Nephron progenitor cell (in vitro differentiated cells): Measurements from ENCODE around the gene SLC45A3.
"Not testable (repeated sequence)": the region's sequence is repeated elsewhere in the genome, so short reads cannot be mapped to it uniquely, and the experiment has no call there.

ENCODE experiments used
- DNase-seq: peaks from one replicate; pipeline ENCODE4 v3.0.0; 2021
- H3K27ac Mint-ChIP-seq: 2 replicates; pipeline ENCODE4 v1.8.0; 2021; ENCODE audit warnings: mild to moderate bottlenecking, moderate library complexity, mixed read lengths
- H3K27me3 Mint-ChIP-seq: 2 replicates; pipeline ENCODE4 v1.8.0; 2021; ENCODE audit warnings: mild to moderate bottlenecking, low read depth, mixed read lengths; ENCODE audit not compliant: poor library complexity
- H3K36me3 Mint-ChIP-seq: 2 replicates; pipeline ENCODE4 v1.8.0; 2021; ENCODE audit warnings: low read depth, mixed read lengths
- H3K4me1 Mint-ChIP-seq: 2 replicates; pipeline ENCODE4 v1.8.0; 2021; ENCODE audit warnings: mixed read lengths
- H3K4me3 Mint-ChIP-seq: 2 replicates; pipeline ENCODE4 v1.8.0; 2021; ENCODE audit warnings: mild to moderate bottlenecking, moderate library complexity, mixed read lengths
- H3K9me3 Mint-ChIP-seq: 2 replicates; pipeline ENCODE4 v1.8.0; 2021; ENCODE audit warnings: mild to moderate bottlenecking, moderate library complexity, mixed read lengths
- TF ChIP-seq, protein P1 (sequence below): fragments of 200-600 bp; sonication (generic); IDR thresholded peaks from 2 replicates; pipeline ENCODE4 v1.5.0; 2021; ENCODE audit warnings: antibody characterized with exemption

SLC45A3 gene

DNA sequence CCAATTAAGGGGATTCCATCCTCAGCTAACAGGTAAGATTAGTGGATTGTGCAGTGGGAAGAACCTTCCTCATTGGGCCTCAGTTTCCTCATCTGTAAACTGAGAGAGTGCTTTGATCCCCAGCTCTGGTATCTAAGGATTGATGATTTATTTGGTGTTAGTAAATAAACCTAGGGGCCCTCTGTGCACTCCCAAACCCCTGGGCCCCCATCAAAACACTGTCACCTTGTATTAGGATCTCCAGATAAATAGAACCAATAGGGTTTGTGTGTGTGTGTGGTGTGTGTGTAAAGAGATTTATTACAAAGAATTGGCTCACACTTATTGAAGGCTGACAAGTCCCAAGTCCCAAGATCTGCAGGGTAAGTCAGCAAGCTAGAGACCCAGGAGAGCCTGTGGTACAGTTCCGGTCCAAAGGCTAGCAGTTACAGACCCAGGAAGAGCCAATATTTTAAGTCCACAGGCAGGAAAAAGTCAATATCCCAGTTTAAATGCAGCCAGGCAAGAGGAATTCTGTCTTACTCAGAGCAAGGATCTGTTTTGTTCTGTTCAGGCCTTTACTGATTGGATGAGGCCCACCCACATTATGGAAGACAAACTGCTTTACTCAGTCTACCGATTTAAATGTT lies 37.5 kb downstream of the SLC45A3 start:
- no peak overlapping the region for H3K4me3 Mint-ChIP-seq
- TF ChIP-seq, protein P1, sequence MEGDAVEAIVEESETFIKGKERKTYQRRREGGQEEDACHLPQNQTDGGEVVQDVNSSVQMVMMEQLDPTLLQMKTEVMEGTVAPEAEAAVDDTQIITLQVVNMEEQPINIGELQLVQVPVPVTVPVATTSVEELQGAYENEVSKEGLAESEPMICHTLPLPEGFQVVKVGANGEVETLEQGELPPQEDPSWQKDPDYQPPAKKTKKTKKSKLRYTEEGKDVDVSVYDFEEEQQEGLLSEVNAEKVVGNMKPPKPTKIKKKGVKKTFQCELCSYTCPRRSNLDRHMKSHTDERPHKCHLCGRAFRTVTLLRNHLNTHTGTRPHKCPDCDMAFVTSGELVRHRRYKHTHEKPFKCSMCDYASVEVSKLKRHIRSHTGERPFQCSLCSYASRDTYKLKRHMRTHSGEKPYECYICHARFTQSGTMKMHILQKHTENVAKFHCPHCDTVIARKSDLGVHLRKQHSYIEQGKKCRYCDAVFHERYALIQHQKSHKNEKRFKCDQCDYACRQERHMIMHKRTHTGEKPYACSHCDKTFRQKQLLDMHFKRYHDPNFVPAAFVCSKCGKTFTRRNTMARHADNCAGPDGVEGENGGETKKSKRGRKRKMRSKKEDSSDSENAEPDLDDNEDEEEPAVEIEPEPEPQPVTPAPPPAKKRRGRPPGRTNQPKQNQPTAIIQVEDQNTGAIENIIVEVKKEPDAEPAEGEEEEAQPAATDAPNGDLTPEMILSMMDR = no peak
- peaks cover 45% of the 10 kb centered on the region for H3K4me1 Mint-ChIP-seq
- DNase-seq = no peak
- H3K27me3 Mint-ChIP-seq = peaks cover 16% of the 10 kb centered on the region
- H3K36me3 Mint-ChIP-seq = peaks cover 13% of the 10 kb centered on the region
- H3K27ac Mint-ChIP-seq = peak overlapping the region; percentile 64
- peaks cover 15% of the 10 kb centered on the region for H3K9me3 Mint-ChIP-seq

DNA sequence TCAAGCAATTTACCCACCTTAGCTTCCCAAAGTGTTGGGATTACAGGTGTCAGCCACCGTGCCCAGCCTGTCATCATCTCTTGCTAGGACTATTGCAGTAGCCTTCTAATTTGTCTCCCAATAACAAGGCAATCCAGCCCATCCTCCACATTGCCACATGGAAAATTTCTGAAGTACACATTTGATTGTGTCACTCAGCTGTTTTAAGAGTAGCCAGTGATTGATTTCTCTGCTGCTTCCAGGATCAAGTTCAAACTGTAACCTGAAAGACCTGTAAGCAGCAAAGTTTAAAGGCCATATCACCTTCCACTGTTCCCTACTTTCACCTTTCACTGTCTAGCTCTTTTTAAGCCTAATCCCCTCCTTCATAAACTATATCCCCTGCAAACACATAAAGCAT lies 40.7 kb downstream of the SLC45A3 start:
- H3K36me3 Mint-ChIP-seq = no peaks in the 10 kb centered on the region
- DNase-seq = no peak

DNA sequence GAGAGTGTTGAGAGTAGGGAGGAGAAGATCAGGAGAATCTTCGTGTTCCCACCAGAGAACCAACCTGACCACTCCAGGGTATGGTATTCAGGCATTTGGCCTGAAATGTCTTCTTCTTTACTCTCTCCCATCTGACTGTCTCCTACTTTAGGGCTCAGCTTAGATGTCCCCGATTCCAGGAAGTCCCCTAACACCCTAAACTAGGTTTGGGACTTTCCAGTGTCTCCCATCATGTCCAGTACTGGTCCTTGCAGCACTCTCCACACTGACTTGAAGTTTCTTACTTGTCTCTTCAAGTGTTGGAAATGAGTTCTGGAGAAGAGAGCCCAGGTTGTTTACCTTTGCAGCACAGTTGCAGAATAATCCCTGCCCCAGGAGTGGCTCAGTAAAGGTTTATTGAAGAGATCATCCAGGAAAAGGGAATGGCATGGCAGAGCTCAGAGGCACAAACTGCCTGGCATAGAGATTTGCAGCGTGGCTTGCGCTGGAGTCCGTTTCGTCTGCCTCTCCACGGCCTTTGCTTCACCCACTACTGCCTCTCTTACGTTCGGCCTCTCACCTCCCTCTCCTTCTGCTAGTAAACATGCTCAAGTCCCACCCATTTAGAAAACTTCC lies 42.3 kb downstream of the SLC45A3 start:
- Mint-ChIP-seq H3K4me1 (peaks cover 50% of the 10 kb centered on the region), H3K27ac (no peak overlapping the region), H3K4me3 (no peak overlapping the region), H3K9me3 (no peaks in the 10 kb centered on the region), H3K36me3 (no peaks in the 10 kb centered on the region), H3K27me3 (peaks cover 20% of the 10 kb centered on the region)
- TF ChIP-seq, protein P1 = no peak
- DNase-seq = no peak

More for the DNA sequence above, 40.7 kb downstream of the SLC45A3 start:
- Mint-ChIP-seq H3K9me3 (no peaks in the 10 kb centered on the region), H3K27ac (peak overlapping the region; percentile 64), H3K4me1 (peaks cover 44% of the 10 kb centered on the region), H3K4me3 (no peak overlapping the region), H3K27me3 (peaks cover 20% of the 10 kb centered on the region)
- TF ChIP-seq, protein P1 = no peak

DNA sequence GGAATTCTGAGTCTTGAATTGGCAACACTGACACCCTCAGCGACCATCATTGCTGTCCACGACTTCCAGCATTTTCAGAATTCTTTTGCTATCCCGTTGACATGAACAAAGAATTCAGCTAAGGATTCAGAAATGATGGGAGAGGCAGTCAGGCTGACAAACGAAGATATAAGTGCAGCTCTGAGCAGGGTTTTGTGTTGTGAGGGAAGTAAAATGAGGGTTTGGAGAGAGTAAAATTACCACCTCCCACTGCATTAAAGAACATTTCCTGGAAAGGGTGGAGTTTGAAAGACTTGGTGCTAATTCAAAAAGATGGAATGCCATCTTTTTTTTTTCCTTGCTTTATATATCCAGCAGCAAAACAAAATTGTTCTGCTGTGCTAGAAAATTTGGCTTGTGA lies 43.6 kb downstream of the SLC45A3 start:
- peaks cover 52% of the 10 kb centered on the region for H3K4me1 Mint-ChIP-seq
- DNase-seq = no peak
- TF ChIP-seq, protein P1 = no peak
- H3K27ac Mint-ChIP-seq = peak overlapping the region; percentile 47
- peaks cover 20% of the 10 kb centered on the region for H3K27me3 Mint-ChIP-seq
- no peak overlapping the region for H3K4me3 Mint-ChIP-seq
- no peaks in the 10 kb centered on the region for H3K9me3 Mint-ChIP-seq
- H3K36me3 Mint-ChIP-seq = no peaks in the 10 kb centered on the region

DNA sequence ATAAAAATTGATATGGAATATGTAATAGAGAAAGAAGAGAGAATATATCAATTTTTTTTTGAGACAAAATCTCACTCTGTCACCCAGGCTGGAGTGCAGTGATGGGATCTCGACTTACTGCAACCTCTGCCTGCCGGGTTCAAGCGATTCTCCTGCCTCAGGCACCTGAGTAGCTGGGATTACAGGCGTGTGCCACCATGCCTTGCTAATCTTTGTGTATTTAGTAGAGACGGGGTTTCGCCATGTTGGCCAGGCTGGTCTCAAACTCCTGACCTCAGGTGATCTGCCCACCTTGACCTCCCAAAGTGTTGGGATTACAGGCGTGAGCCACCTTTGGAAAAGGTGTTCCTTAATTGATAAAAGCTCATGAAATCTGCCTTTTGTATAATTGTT lies 44.2 kb downstream of the SLC45A3 start:
- not testable (repeated sequence) for H3K36me3 Mint-ChIP-seq, H3K27ac Mint-ChIP-seq, DNase-seq, H3K9me3 Mint-ChIP-seq, H3K4me3 Mint-ChIP-seq
- H3K27me3 Mint-ChIP-seq = peaks cover 20% of the 10 kb centered on the region
- H3K4me1 Mint-ChIP-seq = peaks cover 52% of the 10 kb centered on the region

DNA sequence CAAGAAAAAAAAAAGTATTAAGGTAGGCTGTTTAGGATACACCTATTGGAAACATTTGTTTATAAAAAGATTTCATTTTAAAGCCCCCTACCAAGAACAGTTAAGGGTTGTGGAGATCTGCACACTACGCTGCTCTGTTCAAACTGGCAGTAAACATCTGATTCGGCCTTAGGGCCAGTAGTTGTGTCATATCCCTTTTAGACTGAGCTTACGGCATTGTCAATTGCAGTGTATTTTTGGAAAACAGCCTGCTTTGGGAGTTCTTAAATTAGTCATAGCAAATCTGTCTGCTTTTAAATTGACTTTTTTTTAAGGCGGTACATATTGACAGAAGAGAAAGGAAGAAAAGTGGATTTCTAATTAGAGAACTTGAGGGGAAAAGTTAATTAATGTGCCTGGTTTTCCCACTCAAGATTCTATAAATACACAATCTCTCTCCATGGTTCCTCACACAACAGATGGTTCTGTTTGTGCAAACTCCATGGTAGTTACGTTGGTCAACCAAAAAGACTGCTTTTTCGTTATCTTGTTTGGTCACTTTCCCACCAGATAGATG lies 46.8 kb downstream of the SLC45A3 start:
- no peak for DNase-seq
- peak overlapping the region; percentile 94 for H3K4me3 Mint-ChIP-seq
- H3K36me3 Mint-ChIP-seq = peaks cover 3% of the 10 kb centered on the region
- H3K27me3 Mint-ChIP-seq = peaks cover 8% of the 10 kb centered on the region
- TF ChIP-seq, protein P1 = no peak
- peaks cover 66% of the 10 kb centered on the region for H3K4me1 Mint-ChIP-seq
- H3K9me3 Mint-ChIP-seq = no peaks in the 10 kb centered on the region
- H3K27ac Mint-ChIP-seq = no peak overlapping the region
